Urothelium cell line (cell line): ENCODE results near the gene GSTA4.
"Not testable (repeated sequence)": the region's sequence is repeated elsewhere in the genome, so short reads cannot be mapped to it uniquely, and the experiment has no call there.

ENCODE experiments used
- DNase-seq: peaks from one replicate; pipeline ENCODE4 v3.0.0; 2011; ENCODE audit warnings: low spot score, mixed read lengths
- FAIRE-seq: peaks from 2 replicates; lab custom pipeline; 2011; peaks lifted over from hg19 to GRCh38; lab: Jason Lieb, UNC

The GSTA4 gene

GRCh38 chr6:53014744-53015143 is 19.7 kb upstream of the GSTA4 start:
- DNase-seq = no peak
- no peak for FAIRE-seq

- FAIRE-seq (no peak), DNase-seq (no peak)
Observed at GRCh38 chr6:53014063-53014462, 19.0 kb upstream of the GSTA4 start.

- DNase-seq = no peak
- no peak for FAIRE-seq
Observed at GRCh38 chr6:53011979-53012378, 16.9 kb upstream of the GSTA4 start.

- no peak for FAIRE-seq
- no peak for DNase-seq
Observed at GRCh38 chr6:53010504-53010903, 15.4 kb upstream of the GSTA4 start.

GRCh38 chr6:53009511-53009910 is 14.4 kb upstream of the GSTA4 start:
- no peak for FAIRE-seq
- DNase-seq = no peak

GRCh38 chr6:53009056-53009455 is 14.0 kb upstream of the GSTA4 start:
- FAIRE-seq (peak; percentile 44), DNase-seq (no peak)

GRCh38 chr6:53008192-53008687 is 13.2 kb upstream of the GSTA4 start:
- DNase-seq, FAIRE-seq: not testable (repeated sequence)

- DNase-seq = no peak
- FAIRE-seq = no peak
Observed at GRCh38 chr6:53005663-53006250, 10.7 kb upstream of the GSTA4 start.

- no peak for DNase-seq
- FAIRE-seq = no peak
Observed at GRCh38 chr6:52999456-52999855, 4.4 kb upstream of the GSTA4 start.

- FAIRE-seq (no peak), DNase-seq (no peak)
Observed at GRCh38 chr6:52998603-52999002, 3.5 kb upstream of the GSTA4 start.

- no peak for DNase-seq
- no peak for FAIRE-seq
Observed at GRCh38 chr6:52995913-52996645, 995 bp upstream of the GSTA4 start.

GRCh38 chr6:52994839-52995088 is 320 bp downstream of the GSTA4 start:
- FAIRE-seq (peak; percentile 13), DNase-seq (peak; percentile 57)

GRCh38 chr6:52994031-52994838 is 849 bp downstream of the GSTA4 start:
- FAIRE-seq = no peak
- DNase-seq = peak; percentile 40

GRCh38 chr6:52992980-52993920 is 1.8 kb downstream of the GSTA4 start:
- FAIRE-seq (no peak), DNase-seq (no peak)

- DNase-seq (peak; percentile 53), FAIRE-seq (no peak)
Observed at GRCh38 chr6:52990342-52990741, 4.7 kb downstream of the GSTA4 start.

- no peak for DNase-seq
- FAIRE-seq = no peak
Observed at GRCh38 chr6:52985228-52985627, 9.9 kb downstream of the GSTA4 start.

GRCh38 chr6:52984247-52984646 is 10.8 kb downstream of the GSTA4 start:
- DNase-seq (peak; percentile 78), FAIRE-seq (no peak)

- FAIRE-seq = peak; percentile 23
- no peak for DNase-seq
Observed at GRCh38 chr6:52983159-52983848, 11.8 kb downstream of the GSTA4 start.

GRCh38 chr6:52982680-52983079 is 12.4 kb downstream of the GSTA4 start:
- DNase-seq (no peak), FAIRE-seq (no peak)

GRCh38 chr6:52981222-52981900 is 13.7 kb downstream of the GSTA4 start:
- FAIRE-seq (no peak), DNase-seq (no peak)
